OCI-LY1 (cell line): ENCODE data around the gene HSP90AB1.

Experiments
- CTCF ChIP-seq: fragments of 200-600 bp; sonication (generic), shearing (Covaris generic); IDR thresholded peaks from 2 replicates; pipeline ENCODE4 v1.5.1; 2017; ENCODE audit warnings: mild to moderate bottlenecking, antibody characterized with exemption, low read length, moderate library complexity, mixed read lengths
- EZH2 ChIP-seq: fragments of 200-600 bp; sonication (generic), shearing (Covaris generic); IDR thresholded peaks from 2 replicates; pipeline ENCODE4 v1.8.0; 2017; ENCODE audit warnings: borderline replicate concordance, mixed run types, mild to moderate bottlenecking, antibody characterized with exemption, low read length, moderate library complexity, mixed read lengths

DNA sequence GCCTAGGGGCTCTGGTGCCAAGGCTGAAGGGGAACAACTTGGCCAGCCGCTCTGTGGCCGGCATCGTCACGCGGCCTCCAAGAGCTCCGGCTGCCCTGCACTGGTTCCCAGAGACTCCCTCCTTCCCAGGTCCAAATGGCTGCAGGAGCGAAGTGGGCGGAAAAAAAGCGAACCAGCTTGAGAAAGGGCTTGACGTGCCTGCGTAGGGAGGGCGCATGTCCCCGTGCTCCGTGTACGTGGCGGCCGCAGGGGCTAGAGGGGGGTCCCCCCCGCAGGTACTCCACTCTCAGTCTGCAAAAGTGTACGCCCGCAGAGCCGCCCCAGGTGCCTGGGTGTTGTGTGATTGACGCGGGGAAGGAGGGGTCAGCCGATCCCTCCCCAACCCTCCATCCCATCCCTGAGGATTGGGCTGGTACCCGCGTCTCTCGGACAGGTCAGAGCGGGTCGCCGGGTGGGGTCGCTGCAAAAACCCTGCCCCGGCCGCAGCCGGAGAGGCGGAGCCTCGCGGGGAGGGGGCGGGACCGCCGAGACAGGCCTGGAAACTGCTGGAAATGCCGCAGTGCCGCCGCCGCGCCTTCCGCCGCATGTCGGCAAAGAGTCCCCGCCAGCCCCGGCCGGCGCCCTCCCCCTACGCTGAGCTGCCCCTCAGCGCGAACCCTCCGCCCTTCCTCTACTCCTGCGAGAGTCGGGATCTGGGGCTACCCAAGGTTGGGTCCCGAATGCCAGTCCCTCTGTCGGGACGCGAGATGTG, 814 bp upstream of the HSP90AB1 start:
- TF ChIP-seq EZH2 (no peak), CTCF (peak; percentile 54)
